Adrenal gland (tissue), 5 donors: ENCODE data around the gene RELL2.

Experiments
- CTCF ChIP-seq, 6 experiments: fragments of 450-650 bp in 4 of 6; fragments of 200-600 bp in 2 of 6; sonication (generic) in 1 of 6; IDR thresholded peaks; 1 replicate in 5 of 6; 2 replicates in 1 of 6; pipeline versions ENCODE4 v1.5.1 to v1.8.0; 2016 to 2021; ENCODE audit warnings: antibody characterized with exemption in 6 of 6, mild to moderate bottlenecking in 2 of 6, moderate library complexity in 1 of 6
- POLR2A ChIP-seq, 2 donors: fragments of 450-650 bp; IDR thresholded peaks; one replicate each; pipeline ENCODE4 v1.6.1; 2017; ENCODE audit warnings: antibody characterized with exemption in 2 of 2, mild to moderate bottlenecking in 2 of 2, moderate library complexity in 1 of 2
- donor health status: DM: no; HTN: no; CAD: no.

- TF ChIP-seq CTCF (IDR thresholded peaks at IDR 0.05) (no peak), POLR2A (IDR thresholded peaks at IDR 0.05) (no peak)
Measured at GRCh38 chr5:141646026-141646425, 9.2 kb downstream of the RELL2 start.
